K562 (cell line): ENCODE measurements around the gene NEURL4. TPM values are rescaled to one million over a fixed set of nuclear protein-coding genes. Genes with fewer than 3 reads are reported as not detected.

Experiments used
- BRCA1 ChIP-seq, 2 experiments: fragments of 450-650 bp in 1 of 2; sonication (generic) in 1 of 2; formaldehyde crosslinking in 1 of 2; IDR thresholded peaks; 2 replicates each; pipeline versions ENCODE4 v1.5.0 to v1.6.1; 2017 to 2020; ENCODE audit warnings: mild to moderate bottlenecking in 1 of 2, missing genetic modification reagents in 1 of 2
- CCNT2 ChIP-seq: IDR thresholded peaks from 2 replicates; pipeline ENCODE4 v1.6.1; 2011; ENCODE audit warnings: borderline replicate concordance, low read depth, mild to moderate bottlenecking, moderate library complexity, mixed read lengths, low read length; ENCODE audit not compliant: insufficient read length; ENCODE audit errors: extremely low read depth
- DEAF1 ChIP-seq: fragments of 450-650 bp; formaldehyde crosslinking; IDR thresholded peaks from 2 replicates; pipeline ENCODE4 v1.4.0; 2020; ENCODE audit warnings: mild to moderate bottlenecking, moderate library complexity
- EHMT2 ChIP-seq: fragments of 450-650 bp; IDR thresholded peaks from 2 replicates; pipeline ENCODE4 v1.6.1; 2018; ENCODE audit warnings: antibody characterized with exemption
- FOS ChIP-seq: IDR thresholded peaks from 3 replicates; pipeline ENCODE4 v1.6.1; 2011; ENCODE audit not compliant: insufficient read length; ENCODE audit errors: extremely low read depth
- HMG20A ChIP-seq: fragments of 450-650 bp; formaldehyde crosslinking; conservative IDR thresholded peaks from 2 replicates; pipeline ENCODE4 v1.4.0; 2020; ENCODE audit warnings: mild to moderate bottlenecking, mixed read lengths
- IRF9 ChIP-seq: fragments of 450-650 bp; IDR thresholded peaks from 2 replicates; pipeline ENCODE4 v1.6.1; 2016; ENCODE audit warnings: missing biosample characterization, missing genetic modification characterization
- KDM2B ChIP-seq: fragments of 250-450 bp; sonication (Bioruptor Pico); IDR thresholded peaks from 2 replicates; pipeline ENCODE4 v1.8.0; 2021; ENCODE audit warnings: mild to moderate bottlenecking, moderate library complexity
- KLF1 ChIP-seq: fragments of 450-650 bp; IDR thresholded peaks from 2 replicates; pipeline ENCODE4 v1.6.1; 2016; ENCODE audit warnings: missing genetic modification characterization, missing compliant biosample characterization
- PYGO2 ChIP-seq: fragments of 450-650 bp; IDR thresholded peaks from 2 replicates; pipeline ENCODE4 v1.6.1; 2016; ENCODE audit warnings: mild to moderate bottlenecking, missing genetic modification characterization, moderate library complexity, missing compliant biosample characterization
- RAD51 ChIP-seq: fragments of 450-650 bp; IDR thresholded peaks from 2 replicates; pipeline ENCODE4 v1.7.1; 2016; ENCODE audit warnings: low read depth, mild to moderate bottlenecking, borderline replicate concordance
- ZC3H11A ChIP-seq: IDR thresholded peaks from 2 replicates; pipeline ENCODE4 v1.6.1; 2012; ENCODE audit warnings: low read depth, low read length, improper control_type of control experiment
- ZFP30 ChIP-seq: fragments of 250-450 bp; sonication (Bioruptor Pico); IDR thresholded peaks from 2 replicates; pipeline ENCODE4 v1.8.0; 2022; ENCODE audit warnings: moderate library complexity, mild to moderate bottlenecking, inconsistent platforms, borderline replicate concordance
- ZNF212 ChIP-seq: fragments of 450-650 bp; formaldehyde crosslinking; IDR thresholded peaks from 2 replicates; pipeline ENCODE4 v1.4.0; 2020; ENCODE audit warnings: mild to moderate bottlenecking
- ZNF507 ChIP-seq: conservative IDR thresholded peaks from 2 replicates; pipeline ENCODE4 v1.6.1; 2017; ENCODE audit warnings: missing genetic modification characterization, missing compliant biosample characterization
- ZNF717 ChIP-seq: fragments of 250-450 bp; sonication (Bioruptor Pico); IDR thresholded peaks from 2 replicates; pipeline ENCODE4 v1.5.0; 2021
- polyA plus RNA-seq, 8 experiments: library from polyadenylated mRNA; depleted of rRNA in 4 of 8; stranded (reverse) in 5 of 8; unstranded in 3 of 8; fragments of >200 nt; fragmentation: Nextera tagmentation in 2 of 8; fragmentation: Illumina TruSeq in 1 of 8; extraction: Ambion mirVana in 2 of 8; extraction: Trizol in 1 of 8; gene quantifications; 2 replicates each; pipeline versions ENCODE4 v1.2.1 to v1.2.3, GENCODE V29; 2011 to 2014; ENCODE audit warnings: inconsistent platforms in 1 of 8, missing spikeins in 1 of 8
- total RNA-seq, 7 experiments: library from RNA; depleted of rRNA in 6 of 7; stranded (reverse); fragments of >200 nt in 6 of 7; fragmentation: Illumina TruSeq in 2 of 7; extraction: Trizol in 2 of 7; gene quantifications; 2 replicates each; pipeline versions ENCODE4 v1.2.1 to v1.2.3, GENCODE V29; 2011 to 2021; ENCODE audit warnings: low replicate concordance in 1 of 7
- TF ChIP-seq, protein P1 (sequence below): fragments of 450-650 bp; formaldehyde crosslinking; IDR thresholded peaks from 2 replicates; pipeline ENCODE4 v1.4.0; 2020; ENCODE audit warnings: mild to moderate bottlenecking, moderate library complexity
- TF ChIP-seq, protein P2 (sequence below): sonication (generic); formaldehyde crosslinking; IDR thresholded peaks from 2 replicates; pipeline ENCODE4 v1.8.0; 2023; ENCODE audit warnings: mild to moderate bottlenecking, missing genetic modification reagents

The NEURL4 gene
- total and polyA plus RNA-seq, 9 of the 15 experiments (the other 6 are each of a cell fraction or from before 2014, with no cell fraction given), result 0.08 to 37.4 (median 11.5) TPM

GRCh38 chr17:7281074-7281952, 47.8 kb downstream of the NEURL4 start, which contains the start of gene SLC2A4 (continued):
- TF ChIP-seq FOS, result no peak
- TF ChIP-seq RAD51, result no peak
- TF ChIP-seq, protein P1, sequence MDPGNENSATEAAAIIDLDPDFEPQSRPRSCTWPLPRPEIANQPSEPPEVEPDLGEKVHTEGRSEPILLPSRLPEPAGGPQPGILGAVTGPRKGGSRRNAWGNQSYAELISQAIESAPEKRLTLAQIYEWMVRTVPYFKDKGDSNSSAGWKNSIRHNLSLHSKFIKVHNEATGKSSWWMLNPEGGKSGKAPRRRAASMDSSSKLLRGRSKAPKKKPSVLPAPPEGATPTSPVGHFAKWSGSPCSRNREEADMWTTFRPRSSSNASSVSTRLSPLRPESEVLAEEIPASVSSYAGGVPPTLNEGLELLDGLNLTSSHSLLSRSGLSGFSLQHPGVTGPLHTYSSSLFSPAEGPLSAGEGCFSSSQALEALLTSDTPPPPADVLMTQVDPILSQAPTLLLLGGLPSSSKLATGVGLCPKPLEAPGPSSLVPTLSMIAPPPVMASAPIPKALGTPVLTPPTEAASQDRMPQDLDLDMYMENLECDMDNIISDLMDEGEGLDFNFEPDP (CRISPR knock-in tag), result no peak
- no peak for TF ChIP-seq IRF9 (tag)
- TF ChIP-seq ZC3H11A, result no peak
- TF ChIP-seq ZNF212 (CRISPR knock-in tag), result no peak
- no peak for TF ChIP-seq HMG20A
- peak; percentile 30 for TF ChIP-seq CCNT2
- TF ChIP-seq EHMT2, result no peak
- TF ChIP-seq KDM2B (CRISPR knock-in tag), result no peak
- no peak for TF ChIP-seq ZNF717 (CRISPR knock-in tag)
- no peak for TF ChIP-seq ZFP30 (CRISPR knock-in tag)
- no peak for TF ChIP-seq ZNF507 (tag)
- no peak for TF ChIP-seq KLF1 (tag)
- TF ChIP-seq, protein P2, sequence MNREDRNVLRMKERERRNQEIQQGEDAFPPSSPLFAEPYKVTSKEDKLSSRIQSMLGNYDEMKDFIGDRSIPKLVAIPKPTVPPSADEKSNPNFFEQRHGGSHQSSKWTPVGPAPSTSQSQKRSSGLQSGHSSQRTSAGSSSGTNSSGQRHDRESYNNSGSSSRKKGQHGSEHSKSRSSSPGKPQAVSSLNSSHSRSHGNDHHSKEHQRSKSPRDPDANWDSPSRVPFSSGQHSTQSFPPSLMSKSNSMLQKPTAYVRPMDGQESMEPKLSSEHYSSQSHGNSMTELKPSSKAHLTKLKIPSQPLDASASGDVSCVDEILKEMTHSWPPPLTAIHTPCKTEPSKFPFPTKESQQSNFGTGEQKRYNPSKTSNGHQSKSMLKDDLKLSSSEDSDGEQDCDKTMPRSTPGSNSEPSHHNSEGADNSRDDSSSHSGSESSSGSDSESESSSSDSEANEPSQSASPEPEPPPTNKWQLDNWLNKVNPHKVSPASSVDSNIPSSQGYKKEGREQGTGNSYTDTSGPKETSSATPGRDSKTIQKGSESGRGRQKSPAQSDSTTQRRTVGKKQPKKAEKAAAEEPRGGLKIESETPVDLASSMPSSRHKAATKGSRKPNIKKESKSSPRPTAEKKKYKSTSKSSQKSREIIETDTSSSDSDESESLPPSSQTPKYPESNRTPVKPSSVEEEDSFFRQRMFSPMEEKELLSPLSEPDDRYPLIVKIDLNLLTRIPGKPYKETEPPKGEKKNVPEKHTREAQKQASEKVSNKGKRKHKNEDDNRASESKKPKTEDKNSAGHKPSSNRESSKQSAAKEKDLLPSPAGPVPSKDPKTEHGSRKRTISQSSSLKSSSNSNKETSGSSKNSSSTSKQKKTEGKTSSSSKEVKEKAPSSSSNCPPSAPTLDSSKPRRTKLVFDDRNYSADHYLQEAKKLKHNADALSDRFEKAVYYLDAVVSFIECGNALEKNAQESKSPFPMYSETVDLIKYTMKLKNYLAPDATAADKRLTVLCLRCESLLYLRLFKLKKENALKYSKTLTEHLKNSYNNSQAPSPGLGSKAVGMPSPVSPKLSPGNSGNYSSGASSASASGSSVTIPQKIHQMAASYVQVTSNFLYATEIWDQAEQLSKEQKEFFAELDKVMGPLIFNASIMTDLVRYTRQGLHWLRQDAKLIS (CRISPR knock-in tag), result 0 out of 2 replicates have a peak, but pooled peaks have one; percentile 10
- no peak for TF ChIP-seq BRCA1 (IDR thresholded peaks at IDR 0.05)
- TF ChIP-seq BRCA1 (CRISPR knock-in tag; IDR thresholded peaks at IDR 0.05), result no peak
- no peak for TF ChIP-seq PYGO2 (tag)
- TF ChIP-seq DEAF1 (CRISPR knock-in tag), result no peak
